Fibroblast of villous mesenchyme (primary cell): ENCODE results near the gene FTO. TPM values are rescaled to one million over a fixed set of nuclear protein-coding genes. Genes with fewer than 3 reads are reported as not detected.
A peak's percentile ranks its signal among the peaks of the same experiment; 100 is the strongest.

Experiments used
- DNase-seq: peaks from one replicate; pipeline ENCODE4 v3.0.0-alpha.2; 2010; ENCODE audit warnings: low read depth
- H3K4me3 ChIP-seq: 2 replicates; pipeline ENCODE4 v1.5.1; 2011; ENCODE audit warnings: low read depth, mild to moderate bottlenecking, low read length
- CTCF ChIP-seq: IDR thresholded peaks from 2 replicates; pipeline ENCODE4 v1.5.1; 2012; ENCODE audit warnings: low read depth, mild to moderate bottlenecking, low read length; ENCODE audit not compliant: insufficient read depth
- total RNA-seq: library from RNA; depleted of rRNA; stranded (reverse); fragments of >200 nt; gene quantifications from 2 replicates; pipeline ENCODE4 v1.2.3, GENCODE V29; 2012

Gene FTO
- 101 and 157 TPM in 2 replicates for total RNA-seq

DNA sequence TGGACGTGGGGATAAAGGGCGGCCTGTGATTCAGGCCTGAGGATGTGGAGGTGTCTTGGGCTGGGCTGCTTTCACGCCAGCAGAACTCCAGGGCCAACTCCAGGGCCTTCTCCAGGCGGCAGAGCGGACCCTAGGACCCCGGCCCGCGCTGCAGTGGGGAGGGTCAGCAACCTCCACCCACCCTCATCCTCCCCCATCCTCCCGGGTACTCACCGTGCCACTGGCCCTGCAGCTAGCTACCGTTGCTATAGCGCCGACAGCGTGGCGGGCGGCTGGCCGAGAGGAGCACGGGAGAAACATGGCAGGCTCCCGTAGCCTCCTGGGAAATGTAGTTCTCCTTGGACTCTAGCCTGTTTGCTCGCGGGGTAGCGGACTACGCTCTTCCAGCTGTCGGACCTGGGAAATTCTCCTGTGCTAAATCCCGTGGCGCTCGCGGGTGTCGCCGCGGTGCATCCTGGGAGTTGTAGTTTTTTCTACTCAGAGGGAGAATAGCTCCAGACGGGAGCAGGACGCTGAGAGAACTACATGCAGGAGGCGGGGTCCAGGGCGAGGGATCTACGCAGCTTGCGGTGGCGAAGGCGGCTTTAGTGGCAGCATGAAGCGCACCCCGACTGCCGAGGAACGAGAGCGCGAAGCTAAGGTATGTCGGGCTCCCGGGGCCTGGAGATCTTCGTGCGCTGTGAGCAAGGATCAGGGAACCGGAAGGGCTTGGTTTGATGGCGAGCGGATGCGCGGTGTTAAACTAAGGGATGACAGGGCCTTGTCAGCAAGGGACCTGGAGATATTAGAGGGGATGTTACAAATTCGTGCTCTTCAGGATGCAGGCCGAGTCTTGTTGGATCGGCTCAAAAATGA is at the start of gene FTO, which contains the start of gene RPGRIP1L:
Gene FTO, plus strand, starts transcription at position 567 of the 855 bp plus-strand sequence.
Gene RPGRIP1L, minus strand, starts transcription at position 270 of the 855 bp plus-strand sequence. CDS start 3,136 bp downstream, outside the sequence.
- no peak for TF ChIP-seq CTCF
- peak; percentile 99 for DNase-seq

GRCh38 chr16:53654946-53655345 is 49.0 kb upstream of the FTO start:
- no peak overlapping the region for H3K4me3 ChIP-seq
- no peak for TF ChIP-seq CTCF
- no peak for DNase-seq

More for the DNA sequence above, at the start of gene FTO, which contains the start of gene RPGRIP1L:
- H3K4me3 ChIP-seq: peak within 1 kb of the TSS; percentile 80

- no peak for DNase-seq
- H3K4me3 ChIP-seq: no peak overlapping the region
- no peak for TF ChIP-seq CTCF
Observed at GRCh38 chr16:53662072-53662471, 41.9 kb upstream of the FTO start.

- no peak for TF ChIP-seq CTCF
- DNase-seq: peak; percentile 91
- H3K4me3 ChIP-seq: peak overlapping the region; percentile 1
Observed at GRCh38 chr16:53664724-53665345, 39.1 kb upstream of the FTO start.

DNA sequence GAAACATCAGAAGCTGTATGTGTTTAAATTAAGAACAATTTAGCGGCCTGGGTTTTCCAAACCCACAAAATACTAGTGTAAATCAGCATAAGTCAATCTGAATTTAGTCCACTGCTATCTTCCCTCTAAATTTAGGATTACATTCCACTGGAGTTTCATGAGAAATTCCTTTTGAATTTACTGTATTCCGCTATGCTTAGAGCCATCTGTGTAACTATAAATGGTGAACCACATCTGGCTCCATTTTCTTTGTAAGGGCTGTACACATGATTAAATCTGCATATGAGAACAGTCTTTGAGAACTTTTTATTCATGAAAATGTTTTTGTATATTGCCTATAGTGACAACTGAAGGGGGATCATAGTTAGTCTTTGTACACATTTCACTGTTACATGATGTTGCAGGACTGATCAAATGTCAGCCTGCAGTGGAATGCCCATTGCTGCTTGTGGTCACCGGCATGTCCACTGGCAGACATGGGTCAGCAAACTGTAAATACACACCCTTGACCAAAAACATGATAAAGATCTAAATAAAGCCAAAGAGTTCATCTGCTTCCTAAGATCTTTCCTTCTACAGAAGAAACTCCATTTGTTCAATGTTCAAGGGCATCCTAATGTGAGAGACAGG is 37.1 kb upstream of the FTO start:
- H3K4me3 ChIP-seq: no peak overlapping the region
- DNase-seq: no peak

More for the DNA sequence above, 37.1 kb upstream of the FTO start:
- TF ChIP-seq CTCF: no peak
